Gastroesophageal sphincter (tissue), 3 donors: ENCODE results near the gene SFI1.

Experiments
- POLR2A ChIP-seq, 2 donors: fragments of 450-650 bp; IDR thresholded peaks; one replicate each; pipeline ENCODE4 v1.6.1; 2017; ENCODE audit warnings: antibody characterized with exemption in 2 of 2, mild to moderate bottlenecking in 2 of 2, moderate library complexity in 1 of 2
- POLR2AphosphoS5 ChIP-seq: sonication (generic); formaldehyde crosslinking; IDR thresholded peaks from one replicate; pipeline ENCODE4 v1.6.1; 2017; ENCODE audit warnings: antibody characterized with exemption
- TF ChIP-seq, protein P1 (sequence below), 4 experiments: fragments of 200-600 bp in 2 of 4; fragments of 450-650 bp in 2 of 4; sonication (generic) in 1 of 4; IDR thresholded peaks; one replicate each; pipeline ENCODE4 v1.5.1; 2017 to 2019; ENCODE audit warnings: antibody characterized with exemption in 4 of 4, mild to moderate bottlenecking in 2 of 4, moderate library complexity in 2 of 4

GRCh38 chr22:31488988-31489617 lies 7.2 kb upstream of the SFI1 start:
- TF ChIP-seq, protein P1, sequence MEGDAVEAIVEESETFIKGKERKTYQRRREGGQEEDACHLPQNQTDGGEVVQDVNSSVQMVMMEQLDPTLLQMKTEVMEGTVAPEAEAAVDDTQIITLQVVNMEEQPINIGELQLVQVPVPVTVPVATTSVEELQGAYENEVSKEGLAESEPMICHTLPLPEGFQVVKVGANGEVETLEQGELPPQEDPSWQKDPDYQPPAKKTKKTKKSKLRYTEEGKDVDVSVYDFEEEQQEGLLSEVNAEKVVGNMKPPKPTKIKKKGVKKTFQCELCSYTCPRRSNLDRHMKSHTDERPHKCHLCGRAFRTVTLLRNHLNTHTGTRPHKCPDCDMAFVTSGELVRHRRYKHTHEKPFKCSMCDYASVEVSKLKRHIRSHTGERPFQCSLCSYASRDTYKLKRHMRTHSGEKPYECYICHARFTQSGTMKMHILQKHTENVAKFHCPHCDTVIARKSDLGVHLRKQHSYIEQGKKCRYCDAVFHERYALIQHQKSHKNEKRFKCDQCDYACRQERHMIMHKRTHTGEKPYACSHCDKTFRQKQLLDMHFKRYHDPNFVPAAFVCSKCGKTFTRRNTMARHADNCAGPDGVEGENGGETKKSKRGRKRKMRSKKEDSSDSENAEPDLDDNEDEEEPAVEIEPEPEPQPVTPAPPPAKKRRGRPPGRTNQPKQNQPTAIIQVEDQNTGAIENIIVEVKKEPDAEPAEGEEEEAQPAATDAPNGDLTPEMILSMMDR (IDR thresholded peaks at IDR 0.05), result no peak
- no peak for TF ChIP-seq POLR2AphosphoS5
- TF ChIP-seq POLR2A (IDR thresholded peaks at IDR 0.05), result no peak
